Left ventricle myocardium inferior (tissue), 1 donor: Measurements from ENCODE around the gene SLC7A5. TPM values are rescaled to one million over a fixed set of nuclear protein-coding genes. Genes with fewer than 3 reads are reported as not detected.

Experiments
- DNase-seq: peaks from one replicate; pipeline ENCODE4 v3.0.0-alpha.2; 2020
- H3K27ac ChIP-seq: fragments of 200-600 bp; replicated peaks from 2 replicates; pipeline ENCODE4 v1.8.0; 2021
- H3K27me3 ChIP-seq: fragments of 200-600 bp; 2 replicates; pipeline ENCODE4 v1.8.0; 2021; ENCODE audit warnings: low read depth
- H3K36me3 ChIP-seq: fragments of 200-600 bp; 2 replicates; pipeline ENCODE4 v1.8.0; 2021
- H3K4me1 ChIP-seq: fragments of 200-600 bp; 2 replicates; pipeline ENCODE4 v1.8.0; 2021
- H3K4me3 ChIP-seq: fragments of 200-600 bp; 2 replicates; pipeline ENCODE4 v1.8.0; 2021; ENCODE audit warnings: mild to moderate bottlenecking, moderate library complexity
- H3K9me3 ChIP-seq: fragments of 200-600 bp; replicated peaks from 2 replicates; pipeline ENCODE4 v1.8.0; 2021
- CTCF ChIP-seq: fragments of 200-600 bp; IDR thresholded peaks from 2 replicates; pipeline ENCODE4 v1.8.0; 2021; ENCODE audit warnings: antibody characterized with exemption, mild to moderate bottlenecking, borderline replicate concordance
- intact Hi-C: fragments of 100-400 bp; cut with micrococcal nuclease; formaldehyde crosslinking; loops from one replicate; pipeline ENCODE4 v1.11.0; 2022
- microRNA-seq: library from miRNA; unstranded; fragments of <30 nt; microRNA quantifications from one replicate; pipeline ENCODE4 v1.2.0, GENCODE V29; 2020
- total RNA-seq: library from RNA; stranded (reverse); fragmentation: NEBNext Ultra II Directional; extraction: Animal tissue kit (Norgen Biotek cat#: 25700); gene quantifications from one replicate; pipeline ENCODE4 v1.2.1, GENCODE V29; 2021
- donor health status: DM: no; HTN: yes; CAD: no; lungs with severe emphysema.

The SLC7A5 gene
- total RNA-seq, 1 donor from 2014 or later = 4.6 TPM

- Histone ChIP-seq H3K27ac (no peak overlapping the region), H3K4me3 (no peak overlapping the region), H3K9me3 (no peaks in the 10 kb centered on the region), H3K4me1 (peaks cover 14% of the 10 kb centered on the region), H3K27me3 (peaks cover 28% of the 10 kb centered on the region), H3K36me3 (no peaks in the 10 kb centered on the region)
- peak; percentile 30 for DNase-seq
- no peak for TF ChIP-seq CTCF
- intact Hi-C loops = no loop called here
These were observed 88.8 kb downstream of the SLC7A5 start for GRCh38 chr16:87780385-87780989.

Small RNA genes lying within 50 kb of the gene (microRNA-seq; reads per million reads assigned to microRNA genes)
- not detected for gene MIR6775

Other genes starting within 250 kb of the SLC7A5 start
- gene KLHDC4, start 103.5 kb downstream of the SLC7A5 start, total RNA-seq = 11.7 TPM
- gene CA5A, start 67.0 kb upstream of the SLC7A5 start, total RNA-seq = not detected
- 12.6 TPM for gene BANP, start 81.9 kb upstream of the SLC7A5 start, total RNA-seq